Endodermal cell (in vitro differentiated cells): ENCODE results near the gene BIRC6. TPM values are rescaled to one million over a fixed set of nuclear protein-coding genes. Genes with fewer than 3 reads are reported as not detected.
"Not testable (repeated sequence)": the region's sequence is repeated elsewhere in the genome, so short reads cannot be mapped to it uniquely, and the experiment has no call there.

ENCODE experiments used
- DNase-seq: peaks from one replicate; pipeline ENCODE4 v3.0.0-alpha.2; 2017
- H3K27ac ChIP-seq: 2 replicates; pipeline ENCODE4 v1.5.1; 2013; ENCODE audit warnings: mild to moderate bottlenecking, low read depth, low read length, moderate library complexity
- H3K27me3 ChIP-seq: 2 replicates; pipeline ENCODE4 v1.6.1; 2013; ENCODE audit warnings: mild to moderate bottlenecking, low read length, moderate library complexity; ENCODE audit not compliant: insufficient read depth, control insufficient read depth, poor library complexity, severe bottlenecking
- H3K36me3 ChIP-seq: 2 replicates; pipeline ENCODE4 v1.7.0; 2013; ENCODE audit warnings: mild to moderate bottlenecking, low read length, moderate library complexity; ENCODE audit not compliant: control insufficient read depth, insufficient read depth
- H3K4me1 ChIP-seq: one replicate; pipeline ENCODE4 v1.7.0; 2013; ENCODE audit warnings: low read length; ENCODE audit not compliant: control insufficient read depth, insufficient read depth
- H3K4me3 ChIP-seq: 2 replicates; pipeline ENCODE4 v1.5.1; 2013; ENCODE audit warnings: mild to moderate bottlenecking, low read length, moderate library complexity
- H3K9ac ChIP-seq: 2 replicates; pipeline ENCODE4 v1.6.1; 2013; ENCODE audit warnings: mild to moderate bottlenecking, low read length, moderate library complexity; ENCODE audit not compliant: poor library complexity, severe bottlenecking; ENCODE audit errors: extremely low read depth
- H3K9me3 ChIP-seq: 2 replicates; pipeline ENCODE4 v1.6.1; 2013; ENCODE audit warnings: mild to moderate bottlenecking, low read length, moderate library complexity; ENCODE audit not compliant: control insufficient read depth
- H3K27ac Mint-ChIP-seq: 2 replicates; pipeline ENCODE4 v1.8.0; 2020; ENCODE audit warnings: mixed read lengths
- H3K27me3 Mint-ChIP-seq: 2 replicates; pipeline ENCODE4 v1.8.0; 2021; ENCODE audit warnings: mild to moderate bottlenecking, mixed read lengths; ENCODE audit not compliant: insufficient read depth
- H3K36me3 Mint-ChIP-seq: 2 replicates; pipeline ENCODE4 v1.8.0; 2020; ENCODE audit warnings: low read depth, mixed read lengths
- H3K4me1 Mint-ChIP-seq: 2 replicates; pipeline ENCODE4 v1.8.0; 2020; ENCODE audit warnings: mixed read lengths
- H3K4me3 Mint-ChIP-seq: 2 replicates; pipeline ENCODE4 v1.8.0; 2020; ENCODE audit warnings: mild to moderate bottlenecking, moderate library complexity, mixed read lengths
- H3K9me3 Mint-ChIP-seq: 2 replicates; pipeline ENCODE4 v1.8.0; 2020; ENCODE audit warnings: mild to moderate bottlenecking, mixed read lengths
- WGBS, 2 experiments: methylation state at CpG; one replicate each; pipeline versions ENCODE4 v1.1.5 to v1.1.7; 2013; ENCODE audit warnings: missing lambda C conversion rate in 2 of 2, mixed read lengths in 1 of 2; ENCODE audit not compliant: insufficient coverage in 1 of 2, insufficient read length in 1 of 2; 5-methylcytosine and 5-hydroxymethylcytosine counted together
- total RNA-seq, 2 donors: library from RNA; stranded (reverse); fragmentation: NEBNext Ultra II Directional in 1 of 2; extraction: Animal tissue kit (Norgen Biotek cat#: 25700) in 1 of 2; gene quantifications; 2 replicates in 1 of 2; 3 replicates in 1 of 2; pipeline ENCODE4 v1.2.1, GENCODE V29; 2021
- TF ChIP-seq, protein P1 (sequence below): fragments of 200-600 bp; sonication (generic); conservative IDR thresholded peaks from 2 replicates; pipeline ENCODE4 v1.5.0; 2021; ENCODE audit warnings: antibody characterized with exemption, mild to moderate bottlenecking

BIRC6 gene
- total RNA-seq, 2 donors from 2014 or later: 84.6 to 111 TPM

DNA sequence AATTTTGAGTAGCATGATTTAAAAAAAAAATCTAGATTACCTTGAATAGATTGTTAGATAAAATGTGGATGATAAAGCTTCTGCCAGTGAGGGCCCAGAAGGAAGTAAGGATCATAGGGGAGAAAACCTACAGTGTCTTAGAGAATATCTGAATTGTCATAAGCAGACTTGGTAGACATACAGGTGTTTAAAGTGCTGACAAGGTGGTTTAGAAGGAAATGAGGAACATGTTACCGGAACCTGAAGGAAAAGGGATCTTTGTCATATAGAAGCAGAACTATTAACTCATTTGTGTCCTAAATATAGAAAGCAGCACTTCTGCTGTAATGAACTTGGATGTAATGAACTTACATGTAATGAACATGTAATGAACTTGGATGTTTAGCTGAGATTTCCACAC is 176.1 kb downstream of the BIRC6 start:
- no peak for DNase-seq
- Histone ChIP-seq H3K27me3 (no peaks in the 10 kb centered on the region), H3K9ac (no peak overlapping the region), H3K4me1 (no peaks in the 10 kb centered on the region), H3K36me3 (peaks cover 60% of the 10 kb centered on the region), H3K4me3 (no peak overlapping the region), H3K27ac (no peak overlapping the region), H3K9me3 (no peaks in the 10 kb centered on the region)
- Mint-ChIP-seq H3K9me3 (peaks cover 11% of the 10 kb centered on the region), H3K36me3 (peaks cover 68% of the 10 kb centered on the region), H3K4me1 (no peaks in the 10 kb centered on the region), H3K4me3 (no peak overlapping the region), H3K27me3 (no peaks in the 10 kb centered on the region), H3K27ac (no peak overlapping the region)
- WGBS, 2 experiments: 95% methylated on average over 1 of the region's 1 CpG; no CpG with 5 or more reads in 1 of the 2 experiments
- TF ChIP-seq, protein P1, sequence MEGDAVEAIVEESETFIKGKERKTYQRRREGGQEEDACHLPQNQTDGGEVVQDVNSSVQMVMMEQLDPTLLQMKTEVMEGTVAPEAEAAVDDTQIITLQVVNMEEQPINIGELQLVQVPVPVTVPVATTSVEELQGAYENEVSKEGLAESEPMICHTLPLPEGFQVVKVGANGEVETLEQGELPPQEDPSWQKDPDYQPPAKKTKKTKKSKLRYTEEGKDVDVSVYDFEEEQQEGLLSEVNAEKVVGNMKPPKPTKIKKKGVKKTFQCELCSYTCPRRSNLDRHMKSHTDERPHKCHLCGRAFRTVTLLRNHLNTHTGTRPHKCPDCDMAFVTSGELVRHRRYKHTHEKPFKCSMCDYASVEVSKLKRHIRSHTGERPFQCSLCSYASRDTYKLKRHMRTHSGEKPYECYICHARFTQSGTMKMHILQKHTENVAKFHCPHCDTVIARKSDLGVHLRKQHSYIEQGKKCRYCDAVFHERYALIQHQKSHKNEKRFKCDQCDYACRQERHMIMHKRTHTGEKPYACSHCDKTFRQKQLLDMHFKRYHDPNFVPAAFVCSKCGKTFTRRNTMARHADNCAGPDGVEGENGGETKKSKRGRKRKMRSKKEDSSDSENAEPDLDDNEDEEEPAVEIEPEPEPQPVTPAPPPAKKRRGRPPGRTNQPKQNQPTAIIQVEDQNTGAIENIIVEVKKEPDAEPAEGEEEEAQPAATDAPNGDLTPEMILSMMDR: no peak

DNA sequence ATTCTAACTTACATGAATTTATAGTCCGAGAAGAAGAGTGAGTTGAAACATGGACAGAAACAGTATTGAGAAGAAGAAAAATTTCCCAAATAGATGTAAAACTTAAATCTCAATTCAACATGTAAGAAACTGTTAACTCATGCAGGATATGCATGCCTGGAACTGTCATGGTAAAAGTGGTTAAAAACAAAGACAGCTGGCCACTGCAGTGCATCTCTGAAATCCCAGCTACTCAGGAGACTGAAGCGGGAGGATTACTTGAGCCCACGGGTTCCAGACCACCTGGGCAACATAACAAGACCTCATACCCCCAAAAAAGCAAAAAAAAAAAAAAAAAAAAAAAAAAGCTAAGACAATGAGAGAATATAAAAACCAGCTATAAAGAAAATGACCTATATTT is 178.0 kb downstream of the BIRC6 start:
- Histone ChIP-seq H3K9me3 (no peaks in the 10 kb centered on the region), H3K27me3 (no peaks in the 10 kb centered on the region), H3K27ac (no peak overlapping the region), H3K36me3 (peaks cover 55% of the 10 kb centered on the region), H3K4me1 (no peaks in the 10 kb centered on the region), H3K9ac (no peak overlapping the region), H3K4me3 (no peak overlapping the region)
- H3K4me3 Mint-ChIP-seq: no peak overlapping the region
- no peaks in the 10 kb centered on the region for H3K27me3 Mint-ChIP-seq
- TF ChIP-seq, protein P1: no peak
- 100% methylated on average over 1 to 3 of the region's 3 CpGs for WGBS, 2 experiments
- peaks cover 58% of the 10 kb centered on the region for H3K36me3 Mint-ChIP-seq
- peaks cover 11% of the 10 kb centered on the region for H3K9me3 Mint-ChIP-seq
- no peaks in the 10 kb centered on the region for H3K4me1 Mint-ChIP-seq
- DNase-seq: no peak
- H3K27ac Mint-ChIP-seq: no peak overlapping the region

DNA sequence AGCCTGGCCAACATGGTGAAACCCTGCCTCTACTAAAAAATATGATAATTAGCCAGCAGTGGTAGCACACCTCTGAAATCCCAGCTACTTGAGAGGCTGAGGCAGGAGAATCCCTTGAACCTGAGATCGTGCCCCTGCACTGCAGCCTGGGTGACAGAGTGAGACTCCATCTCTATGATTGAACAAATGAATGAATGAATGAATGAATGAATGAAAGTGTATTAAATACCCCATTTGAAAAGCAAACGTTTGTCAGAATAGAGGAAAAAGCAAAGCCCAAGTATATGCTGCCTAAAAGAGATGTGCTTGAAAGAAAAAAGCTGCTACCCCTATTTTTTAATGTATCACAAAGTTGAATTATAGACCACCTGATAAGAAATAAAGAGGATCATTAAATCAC is 181.9 kb downstream of the BIRC6 start:
- Mint-ChIP-seq H3K9me3 (peaks cover 11% of the 10 kb centered on the region), H3K4me3 (no peak overlapping the region), H3K27ac (no peak overlapping the region), H3K36me3 (peaks cover 32% of the 10 kb centered on the region), H3K4me1 (no peaks in the 10 kb centered on the region), H3K27me3 (no peaks in the 10 kb centered on the region)
- H3K9me3 ChIP-seq: no peaks in the 10 kb centered on the region
- TF ChIP-seq, protein P1: no peak
- H3K4me3 ChIP-seq: no peak overlapping the region
- H3K4me1 ChIP-seq: no peaks in the 10 kb centered on the region
- no peaks in the 10 kb centered on the region for H3K27me3 ChIP-seq
- DNase-seq: no peak
- H3K9ac ChIP-seq: no peak overlapping the region
- WGBS, 2 experiments: 90 to 100% methylated on average over 2 of the region's 2 CpGs
- no peak overlapping the region for H3K27ac ChIP-seq
- peaks cover 43% of the 10 kb centered on the region for H3K36me3 ChIP-seq

DNA sequence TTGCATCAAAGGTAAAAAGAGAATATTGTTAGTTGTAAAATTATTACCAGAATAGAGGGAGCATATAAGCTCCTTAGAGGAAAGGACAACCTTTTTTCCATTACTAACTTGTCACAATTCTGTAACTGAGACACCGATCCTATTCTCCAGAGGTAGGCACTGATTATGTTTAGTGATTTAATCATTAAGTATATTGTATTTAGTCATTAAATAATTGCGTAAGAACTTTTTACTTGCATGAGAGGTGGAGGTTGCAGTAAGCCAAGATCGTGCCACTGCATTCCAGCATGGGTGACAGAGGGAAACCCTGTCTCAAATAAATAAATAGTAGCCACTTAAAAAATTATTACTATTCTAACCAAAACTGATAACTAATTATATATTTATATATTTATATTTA is 195.7 kb downstream of the BIRC6 start:
- not testable (repeated sequence) for H3K27me3 ChIP-seq, H3K4me3 Mint-ChIP-seq, H3K27ac Mint-ChIP-seq, H3K27ac ChIP-seq, H3K4me3 ChIP-seq, H3K4me1 ChIP-seq, H3K9ac ChIP-seq, H3K9me3 ChIP-seq, H3K27me3 Mint-ChIP-seq, DNase-seq, H3K9me3 Mint-ChIP-seq, H3K4me1 Mint-ChIP-seq
- peaks cover 36% of the 10 kb centered on the region for H3K36me3 ChIP-seq
- H3K36me3 Mint-ChIP-seq: peaks cover 20% of the 10 kb centered on the region
- 67% methylated on average over 1 of the region's 3 CpGs; no CpG with 5 or more reads in 1 of the 2 experiments for WGBS, 2 experiments
